Amygdala (tissue), 56 donors: Measurements from ENCODE around the gene ASPHD1.
"Not testable (repeated sequence)": the region's sequence is repeated elsewhere in the genome, so short reads cannot be mapped to it uniquely, and the experiment has no call there.

ENCODE experiments used
- DNase-seq, 56 donors: peaks; one replicate each; lab custom pipeline; 2025; lab: John Stamatoyannopoulos, UW

The ASPHD1 gene

GRCh38 chr16:29927070-29927905, 27.0 kb downstream of the ASPHD1 start:
- peak in 23 of 56 donors; percentile 7 to 59 (median 26) for DNase-seq

DNA sequence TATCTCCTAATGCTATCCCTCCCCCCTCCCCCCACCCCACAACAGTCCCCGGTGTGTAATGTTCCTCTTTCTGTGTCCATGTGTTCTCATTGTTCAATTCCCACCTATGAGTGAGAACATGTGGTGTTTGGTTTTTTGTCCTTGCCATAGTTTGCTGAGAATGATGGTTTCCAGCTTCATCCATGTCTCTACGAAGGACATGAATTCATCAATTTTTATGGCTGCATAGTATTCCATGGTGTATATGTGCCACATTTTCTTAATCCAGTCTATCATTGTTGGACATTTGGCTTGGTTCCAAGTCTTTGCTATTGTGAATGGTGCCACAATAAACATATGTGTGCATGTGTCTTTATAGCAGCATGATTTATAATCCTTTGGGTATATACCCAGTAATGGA, 31.5 kb downstream of the ASPHD1 start:
- not testable (repeated sequence) for DNase-seq

DNA sequence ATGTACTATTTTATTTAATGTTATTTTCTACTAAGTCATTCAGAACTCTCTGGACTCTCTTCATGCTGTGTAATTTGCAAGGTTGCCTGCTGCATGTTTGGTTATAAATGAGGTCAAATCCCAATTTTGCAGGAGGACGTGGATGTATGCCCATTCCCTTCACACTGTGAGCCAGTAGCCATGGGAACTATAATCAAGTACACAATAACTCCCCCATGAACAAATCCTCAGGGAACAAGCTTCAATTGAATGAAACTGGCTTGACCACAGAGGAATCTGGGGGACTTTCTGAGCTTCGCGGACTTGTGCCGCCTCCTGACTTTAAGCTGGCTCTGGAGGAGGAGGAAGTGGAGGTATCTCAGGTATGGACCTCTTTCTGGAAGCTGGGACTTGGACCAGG, 40.4 kb downstream of the ASPHD1 start:
- peak in 1 of 56 donors; percentile 20 for DNase-seq

- peak in 1 of 56 donors; percentile 4 for DNase-seq
Observed at GRCh38 chr16:29943846-29944799, 43.8 kb downstream of the ASPHD1 start.

- no peak for DNase-seq
Observed at GRCh38 chr16:29947897-29948296, 47.6 kb downstream of the ASPHD1 start.

DNA sequence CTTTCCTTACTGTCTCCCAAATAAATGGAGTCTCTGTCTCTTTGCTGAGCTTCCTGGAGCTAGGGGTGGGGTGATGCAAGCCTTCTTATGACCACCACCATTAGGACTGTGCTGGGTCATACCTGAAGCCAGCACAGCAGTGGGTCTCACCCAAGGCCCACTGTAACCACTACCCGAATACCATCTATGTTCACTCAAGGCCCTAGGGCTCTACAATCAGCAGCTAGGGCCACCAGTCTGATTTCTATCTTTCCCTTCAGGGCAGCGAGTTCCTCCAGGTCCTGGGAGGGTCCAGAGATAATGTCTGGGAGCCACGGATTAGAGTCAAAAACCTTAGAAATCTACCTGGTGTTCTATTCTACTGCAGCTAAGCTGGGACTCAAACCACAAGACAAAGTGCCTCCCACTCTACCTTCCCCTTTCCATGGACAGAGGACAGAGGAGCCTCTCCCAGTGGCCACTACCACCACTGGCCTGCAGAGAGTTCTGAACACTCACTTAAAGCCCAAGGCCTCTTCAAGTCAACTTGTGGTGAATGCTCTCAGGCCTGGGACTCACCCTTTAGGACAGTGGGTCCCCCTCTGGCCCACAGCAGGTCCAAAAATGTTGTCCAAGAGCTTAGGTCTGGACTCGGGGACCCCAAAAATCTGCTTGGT, 50.6 kb downstream of the ASPHD1 start:
- no peak for DNase-seq

DNA sequence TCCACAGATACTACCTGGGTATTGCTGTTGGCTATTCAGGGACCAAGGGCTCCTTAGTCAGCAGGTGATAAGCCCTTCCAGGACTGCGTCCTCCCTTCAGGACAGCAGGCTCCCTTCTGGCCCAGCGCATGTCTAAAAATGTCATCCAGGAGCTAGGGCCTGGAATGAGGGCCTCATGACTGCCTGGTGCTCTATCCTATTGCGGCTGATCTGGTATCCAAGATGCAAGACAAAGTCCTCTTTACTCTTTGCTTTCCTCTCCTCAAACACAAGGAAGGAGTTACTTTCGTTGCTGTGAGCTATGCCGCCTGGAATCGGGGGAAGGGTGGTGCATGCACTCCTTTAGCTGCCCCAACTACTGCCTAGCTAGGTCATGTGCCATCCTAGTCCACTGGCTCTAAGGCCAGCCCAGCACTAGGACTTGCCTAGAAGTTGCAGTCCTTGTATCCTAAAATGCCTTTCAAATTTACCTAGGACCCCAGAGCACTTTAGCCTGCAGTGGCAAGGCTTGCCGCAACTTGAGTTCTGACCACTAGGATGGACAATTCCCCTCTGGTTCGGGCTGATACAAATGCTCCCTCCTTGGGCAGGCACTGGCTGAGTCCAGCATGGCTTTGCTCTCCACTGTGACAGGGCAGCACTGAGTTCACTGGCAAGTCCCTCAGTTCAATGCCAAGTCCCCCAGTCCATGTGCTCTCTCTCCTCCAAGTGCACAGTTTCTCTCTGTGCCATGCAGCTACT, 51.5 kb downstream of the ASPHD1 start:
- no peak for DNase-seq
